ENCODE data around the gene KCNJ6.

KCNJ6 gene

GRCh38 chr21:37677006-37677405 is 239.3 kb downstream of the KCNJ6 start:
- Histone ChIP-seq H3K27ac (ENCODE audit: low read depth, low read length) (no peak overlapping the region), H3K4me2 (ENCODE audit: low read depth, low read length, poor library complexity, severe bottlenecking) (no peak overlapping the region), H3F3A (ENCODE audit: insufficient read depth) (no peaks in the 10 kb centered on the region), H2AFZ (ENCODE audit: low read depth, low read length, severe bottlenecking) (no peak overlapping the region), H3K9me2 (replicated peaks; ENCODE audit: insufficient read depth, low read length) (no peaks in the 10 kb centered on the region), H3K9ac (ENCODE audit: low read length) (no peak overlapping the region), H3K79me2 (ENCODE audit: insufficient read depth, low read length) (no peaks in the 10 kb centered on the region), H3K9me3 (ENCODE audit: insufficient read depth, low read length) (no peaks in the 10 kb centered on the region), H3K27me3 (ENCODE audit: low read length) (no peaks in the 10 kb centered on the region), H3K36me3 (ENCODE audit: low read length) (no peaks in the 10 kb centered on the region), H3K4me3 (ENCODE audit: insufficient read depth, low read length, poor library complexity, severe bottlenecking) (no peak overlapping the region), H4K20me1 (ENCODE audit: low read depth, low read length) (no peaks in the 10 kb centered on the region)
- TF ChIP-seq EZH2phosphoT487 (conservative IDR thresholded peaks at IDR 0.05; ENCODE audit: low read length) (no peak), CTCF (IDR thresholded peaks at IDR 0.05; ENCODE audit: insufficient read depth, low read length, poor library complexity, severe bottlenecking) (no peak)

- Histone ChIP-seq H3F3A (ENCODE audit: insufficient read depth) (no peaks in the 10 kb centered on the region), H3K9me3 (ENCODE audit: insufficient read depth, low read length) (no peaks in the 10 kb centered on the region), H3K9ac (ENCODE audit: low read length) (no peak overlapping the region), H3K4me3 (ENCODE audit: insufficient read depth, low read length, poor library complexity, severe bottlenecking) (no peak overlapping the region), H3K79me2 (ENCODE audit: insufficient read depth, low read length) (no peaks in the 10 kb centered on the region), H4K20me1 (ENCODE audit: low read depth, low read length) (no peaks in the 10 kb centered on the region), H3K9me2 (replicated peaks; ENCODE audit: insufficient read depth, low read length) (no peaks in the 10 kb centered on the region), H3K27ac (ENCODE audit: low read depth, low read length) (no peak overlapping the region), H3K4me2 (ENCODE audit: low read depth, low read length, poor library complexity, severe bottlenecking) (no peak overlapping the region), H2AFZ (ENCODE audit: low read depth, low read length, severe bottlenecking) (no peak overlapping the region), H3K36me3 (ENCODE audit: low read length) (no peaks in the 10 kb centered on the region), H3K27me3 (ENCODE audit: low read length) (no peaks in the 10 kb centered on the region)
- TF ChIP-seq EZH2phosphoT487 (conservative IDR thresholded peaks at IDR 0.05; ENCODE audit: low read length) (no peak), CTCF (IDR thresholded peaks at IDR 0.05; ENCODE audit: insufficient read depth, low read length, poor library complexity, severe bottlenecking) (peak; percentile 87)
These were observed 241.0 kb downstream of the KCNJ6 start for GRCh38 chr21:37675202-37675801.

GRCh38 chr21:37673801-37674575 is 242.3 kb downstream of the KCNJ6 start:
- no peak for TF ChIP-seq CTCF (IDR thresholded peaks at IDR 0.05; ENCODE audit: insufficient read depth, low read length, poor library complexity, severe bottlenecking)
- TF ChIP-seq EZH2phosphoT487 (conservative IDR thresholded peaks at IDR 0.05; ENCODE audit: low read length) = no peak
- H3F3A ChIP-seq (ENCODE audit: insufficient read depth) = no peaks in the 10 kb centered on the region
- no peak overlapping the region for H3K9ac ChIP-seq (ENCODE audit: low read length)
- H3K36me3 ChIP-seq (ENCODE audit: low read length) = no peaks in the 10 kb centered on the region
- H4K20me1 ChIP-seq (ENCODE audit: low read depth, low read length) = no peaks in the 10 kb centered on the region
- no peak overlapping the region for H3K4me2 ChIP-seq (ENCODE audit: low read depth, low read length, poor library complexity, severe bottlenecking)
- no peaks in the 10 kb centered on the region for H3K27me3 ChIP-seq (ENCODE audit: low read length)
- no peak overlapping the region for H3K27ac ChIP-seq (ENCODE audit: low read depth, low read length)
- H3K9me3 ChIP-seq (ENCODE audit: insufficient read depth, low read length) = no peaks in the 10 kb centered on the region
- H2AFZ ChIP-seq (ENCODE audit: low read depth, low read length, severe bottlenecking) = no peak overlapping the region
- H3K79me2 ChIP-seq (ENCODE audit: insufficient read depth, low read length) = no peaks in the 10 kb centered on the region
- H3K9me2 ChIP-seq (replicated peaks; ENCODE audit: insufficient read depth, low read length) = no peaks in the 10 kb centered on the region
- no peak overlapping the region for H3K4me3 ChIP-seq (ENCODE audit: insufficient read depth, low read length, poor library complexity, severe bottlenecking)

All from SU-DHL-6 (cell line).